Uterus (tissue), 2 donors: ENCODE data around the gene ARPC5L.

Experiments used
- CTCF ChIP-seq, 4 experiments: fragments of 200-600 bp in 2 of 4; fragments of 450-650 bp in 2 of 4; sonication (generic) in 2 of 4; IDR thresholded peaks; one replicate each; pipeline ENCODE4 v1.5.1; 2016 to 2019; ENCODE audit warnings: antibody characterized with exemption in 4 of 4, mild to moderate bottlenecking in 2 of 4, moderate library complexity in 1 of 4
- POLR2A ChIP-seq, 2 donors: fragments of 450-650 bp; IDR thresholded peaks; one replicate each; pipeline ENCODE4 v1.6.1; 2016; ENCODE audit warnings: antibody characterized with exemption in 2 of 2, mild to moderate bottlenecking in 1 of 2, moderate library complexity in 1 of 2

- TF ChIP-seq CTCF (IDR thresholded peaks at IDR 0.05) (peak in 1 of 4 experiments; percentile 24), POLR2A (IDR thresholded peaks at IDR 0.05) (no peak)
Observed at GRCh38 chr9:124839612-124840299, 22.2 kb upstream of the ARPC5L start.
